GM20431 (cell line): Measurements from ENCODE around the gene YIF1A.
"Not testable (repeated sequence)": the region's sequence is repeated elsewhere in the genome, so short reads cannot be mapped to it uniquely, and the experiment has no call there.

Source experiments
- in situ Hi-C: fragments of 300-500 bp; cut with MseI, MboI; formaldehyde crosslinking; loops from one replicate; pipeline ENCODE4 v1.15.0; 2020; ENCODE audit warnings: low sequenced_read_pairs; ENCODE audit not compliant: unreplicated experiment

YIF1A gene

DNA sequence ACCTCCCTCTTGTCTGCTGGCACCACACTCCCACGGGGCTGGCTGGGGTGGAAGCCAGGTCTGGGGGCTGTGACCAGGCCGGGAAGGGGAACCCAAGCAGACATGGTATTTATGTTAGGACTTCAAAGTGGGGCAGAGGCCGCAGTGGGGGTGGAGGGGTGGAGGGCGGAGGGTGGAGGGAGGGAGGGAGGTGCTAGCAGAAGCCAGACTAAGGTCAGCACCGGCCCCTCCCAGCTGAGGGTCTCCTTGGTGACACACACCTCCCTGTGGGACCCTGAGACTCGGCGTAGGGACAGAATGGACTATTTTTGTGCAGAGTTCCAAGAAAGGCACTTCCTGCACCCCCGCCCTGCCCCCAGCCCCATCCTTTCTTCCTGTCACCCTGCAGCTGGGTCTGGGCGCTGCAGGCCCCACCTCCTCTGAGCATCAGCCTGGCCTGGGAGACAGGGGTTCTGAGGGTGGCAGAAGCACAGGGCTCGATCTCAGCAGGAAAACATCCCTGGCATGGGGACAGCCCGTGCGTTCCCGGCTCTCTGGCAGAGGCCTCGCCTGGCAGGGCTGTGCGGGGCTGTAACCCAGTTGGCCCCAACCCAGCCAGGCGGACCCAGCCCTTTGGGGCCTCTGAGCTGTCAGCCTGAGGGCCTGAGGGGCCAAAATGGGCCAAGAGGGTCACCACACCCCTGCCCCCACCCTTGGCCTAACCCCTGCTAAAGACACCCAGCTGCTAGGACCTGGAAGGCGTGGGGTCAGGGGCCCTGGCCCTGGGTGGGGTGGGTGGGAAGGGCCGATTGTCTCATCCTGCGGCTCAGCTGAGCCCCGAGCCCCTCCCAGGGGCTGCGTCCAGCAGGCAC is 37.5 kb upstream of the YIF1A start:
- in situ Hi-C loops: no loop called here

- in situ Hi-C loops: no loop called here
Measured at GRCh38 chr11:66325263-66325671, 36.3 kb upstream of the YIF1A start.

DNA sequence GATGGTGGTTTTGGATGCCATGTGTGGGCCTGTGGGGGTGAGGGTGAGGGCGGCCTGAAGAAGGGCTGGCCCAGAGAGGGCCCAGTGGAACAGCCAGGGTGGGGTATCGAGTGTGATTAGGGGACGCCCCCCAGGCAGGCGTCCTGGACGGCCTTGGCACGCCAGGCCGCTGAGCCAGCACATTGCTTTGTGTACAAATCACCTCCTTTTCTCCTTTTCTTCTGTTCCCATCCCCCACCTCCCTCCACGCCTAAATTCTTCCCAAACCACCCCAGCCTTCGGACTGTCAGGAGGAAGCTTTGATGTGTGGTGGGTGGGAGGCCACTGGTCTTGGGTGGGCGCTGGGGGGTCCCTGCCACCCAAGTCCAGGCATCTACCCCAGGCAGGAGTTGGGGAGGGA is 35.7 kb upstream of the YIF1A start:
- in situ Hi-C loops: no loop called here

DNA sequence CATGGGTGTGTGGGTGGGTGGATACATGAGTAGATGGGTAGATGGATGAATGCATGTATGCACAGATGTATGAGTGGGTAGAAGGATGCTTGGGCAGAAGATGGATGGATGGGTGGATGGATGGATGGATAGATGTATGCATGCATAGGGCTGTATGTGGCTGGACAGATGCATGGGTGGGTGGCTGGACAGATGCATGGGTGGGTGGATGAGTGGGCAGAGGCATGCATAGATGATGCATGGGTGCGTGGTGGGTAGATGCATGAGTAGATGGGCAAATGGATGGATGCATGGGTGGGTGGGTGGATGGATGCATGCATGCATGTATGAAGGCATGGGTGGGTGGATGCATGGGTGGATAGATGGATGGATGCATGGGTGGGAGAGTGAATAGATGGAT is 34.7 kb upstream of the YIF1A start:
- in situ Hi-C loops: no loop called here

DNA sequence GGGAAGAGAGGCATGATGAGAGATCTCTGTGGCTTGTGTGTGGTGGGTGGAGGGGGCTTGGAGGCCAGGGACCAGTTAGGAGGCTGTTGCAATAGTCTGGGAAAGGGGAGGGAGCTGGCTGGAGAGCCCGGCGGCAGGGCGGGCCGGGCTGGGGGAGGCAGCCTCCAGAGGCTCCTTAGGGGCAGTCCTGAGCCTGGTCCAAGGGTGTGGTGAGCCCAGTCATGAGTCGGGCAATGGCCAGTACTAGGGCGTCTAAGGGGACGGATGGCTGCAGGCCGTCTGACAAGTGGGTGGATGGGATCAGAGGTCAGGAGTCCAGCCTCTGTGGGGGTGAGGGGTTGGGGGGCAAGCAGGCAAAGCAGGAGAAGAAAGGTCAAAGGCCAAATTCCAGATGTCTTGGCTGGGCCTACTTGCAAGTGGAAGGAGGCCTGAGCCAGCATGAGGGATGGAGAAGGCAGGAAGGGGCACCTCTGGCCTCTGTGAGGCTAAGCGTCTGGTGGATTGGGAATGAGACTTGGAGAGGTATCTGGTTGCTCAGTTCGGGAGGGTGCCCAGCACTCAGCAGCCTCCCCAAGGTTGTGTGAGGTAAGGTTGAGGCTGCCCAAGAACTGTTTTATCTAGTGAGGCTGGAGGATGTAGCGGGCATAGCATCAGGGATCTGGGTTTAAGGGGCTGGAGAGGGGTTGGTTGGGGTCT is 33.9 kb upstream of the YIF1A start:
- in situ Hi-C loops: no loop called here

DNA sequence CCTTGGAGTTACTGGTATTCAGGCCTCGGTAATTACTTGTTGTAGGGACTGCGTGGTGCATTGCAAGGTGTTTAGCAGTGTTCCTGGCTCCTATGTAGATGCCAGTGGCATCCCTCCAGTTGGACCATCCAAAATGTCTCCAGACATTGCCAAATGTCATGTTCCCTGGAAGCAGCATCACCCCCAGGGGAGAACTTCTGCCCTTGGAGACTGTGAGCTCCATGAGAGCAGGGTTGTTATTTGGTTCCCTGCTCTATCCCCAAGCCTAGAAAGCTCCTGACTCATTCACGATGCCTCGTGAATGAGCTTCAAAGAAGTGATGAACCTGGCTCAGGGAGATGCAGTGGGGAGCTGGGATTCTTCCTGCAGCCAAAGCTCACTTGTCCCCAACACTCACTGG is 32.7 kb upstream of the YIF1A start:
- in situ Hi-C loops: no loop called here

DNA sequence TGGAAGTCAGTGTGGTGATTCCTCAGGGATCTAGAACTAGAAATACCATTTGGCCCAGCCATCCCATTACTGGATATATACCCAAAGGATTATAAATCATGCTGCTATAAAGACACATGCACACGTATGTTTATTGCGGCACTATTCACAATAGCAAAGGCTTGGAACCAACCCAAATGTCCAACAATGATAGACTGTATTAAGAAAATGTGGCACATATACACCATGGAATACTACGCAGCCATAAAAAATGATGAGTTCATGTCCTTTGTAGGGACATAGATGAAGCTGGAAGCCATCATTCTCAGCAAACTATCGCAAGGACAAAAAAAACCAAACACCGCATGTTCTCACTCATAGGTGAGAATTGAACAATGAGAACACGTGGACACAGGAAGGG is 31.8 kb upstream of the YIF1A start:
- in situ Hi-C loops: not testable (repeated sequence)

DNA sequence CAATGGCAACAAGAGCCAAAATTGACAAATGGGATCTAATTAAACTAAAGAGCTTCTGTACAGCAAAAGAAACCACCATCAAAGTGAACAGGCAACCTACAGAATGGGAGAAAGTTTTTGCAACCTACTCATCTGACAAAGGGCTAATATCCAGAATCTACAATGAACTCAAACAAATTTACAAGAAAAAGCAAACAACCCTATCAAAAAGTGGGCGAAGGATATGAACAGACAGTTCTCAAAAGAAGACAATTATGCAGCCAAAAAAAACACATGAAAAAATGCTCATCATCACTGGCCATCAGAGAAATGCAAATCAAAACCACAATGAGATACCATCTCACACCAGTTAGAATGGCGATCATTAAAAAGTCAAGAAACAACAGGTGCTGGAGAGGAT is 31.3 kb upstream of the YIF1A start:
- in situ Hi-C loops: not testable (repeated sequence)

DNA sequence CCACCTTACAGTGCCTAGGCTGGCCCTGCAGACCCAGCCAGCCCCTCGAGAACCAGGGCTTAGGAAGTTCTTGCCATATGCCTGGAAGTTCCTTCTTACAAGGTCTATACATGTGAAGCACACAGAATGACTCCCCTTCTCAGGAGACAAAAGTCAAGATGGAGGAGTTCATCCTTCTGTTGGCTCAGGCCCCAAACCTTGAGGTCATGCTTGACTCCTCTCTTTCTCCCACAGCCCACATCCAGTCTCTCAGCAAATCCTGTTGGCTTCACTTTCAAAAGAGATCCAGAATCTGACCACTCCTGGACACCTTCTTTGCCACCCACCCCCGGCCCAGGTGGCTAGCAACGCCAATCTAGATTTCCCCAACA is 29.6 kb upstream of the YIF1A start:
- in situ Hi-C loops: no loop called here

DNA sequence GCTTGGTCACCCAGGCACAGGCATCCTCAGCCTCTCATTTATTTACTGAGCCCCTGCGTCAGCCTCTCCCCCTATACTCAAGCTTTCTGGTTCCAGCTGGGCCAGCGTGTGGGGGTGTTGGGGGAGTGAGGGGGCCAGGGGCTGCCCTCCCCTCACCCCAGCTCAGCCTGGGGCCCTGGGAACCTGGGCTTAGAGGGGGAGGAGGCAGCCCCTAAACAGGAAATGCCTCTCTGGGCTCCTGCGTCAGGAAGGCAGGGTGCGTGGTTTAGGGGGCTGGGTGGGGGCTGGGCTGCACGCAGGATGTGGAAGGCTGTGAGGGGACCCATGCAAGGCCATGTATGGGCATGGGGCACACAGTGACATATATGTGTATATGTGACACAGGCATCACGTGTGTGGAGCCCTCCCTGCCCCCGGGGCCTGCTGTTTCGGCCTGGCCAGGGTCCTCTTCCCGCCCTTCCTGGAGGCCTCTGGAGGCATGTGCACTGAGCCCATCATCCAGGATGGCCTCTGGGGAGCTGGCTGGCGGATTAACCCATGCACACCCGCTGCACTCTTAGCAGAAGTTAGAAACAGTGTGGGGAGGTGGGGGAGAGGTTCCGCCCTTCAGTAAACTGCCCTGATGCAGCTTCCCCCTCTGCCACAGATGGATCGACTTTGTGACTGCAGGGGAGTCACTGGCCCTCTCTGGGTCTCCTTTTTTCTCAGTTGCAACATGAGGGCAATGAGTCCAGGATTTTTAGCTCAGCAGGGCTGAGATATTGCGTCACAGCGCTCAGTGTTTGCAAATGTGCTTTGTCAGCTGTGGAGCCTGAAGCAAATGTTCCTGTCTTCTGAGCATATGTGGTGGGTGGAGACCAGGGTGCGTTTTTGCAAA is 29.0 kb upstream of the YIF1A start:
- in situ Hi-C loops: no loop called here

DNA sequence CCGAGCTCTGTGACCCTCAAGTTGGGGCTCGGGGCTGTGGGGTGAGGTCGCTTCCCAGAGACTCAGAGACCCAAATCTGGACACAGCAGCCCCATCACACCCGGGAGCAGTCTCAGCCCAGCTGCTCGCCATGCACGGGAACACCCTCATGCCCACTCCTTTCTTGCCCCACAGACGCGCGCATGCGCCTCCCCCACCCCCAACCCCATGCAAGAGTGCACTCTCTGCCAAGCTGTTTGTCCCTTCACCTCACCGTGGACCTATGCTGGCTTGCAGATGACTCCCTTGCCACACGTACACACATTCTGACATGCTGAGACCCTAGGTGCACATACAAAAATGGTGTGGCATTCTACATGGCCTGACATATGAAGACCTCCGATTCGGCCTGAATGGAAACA is 28.4 kb upstream of the YIF1A start:
- in situ Hi-C loops: no loop called here

GRCh38 chr11:66316849-66317251 is 27.9 kb upstream of the YIF1A start, which contains the start of gene CD248:
TSS of gene CD248 (minus strand) at chr11:66317044. CDS start at chr11:66317027, 17 bp downstream.
- in situ Hi-C loops: no loop called here

GRCh38 chr11:66315921-66316811 is 27.2 kb upstream of the YIF1A start:
- in situ Hi-C loops: no loop called here

- in situ Hi-C loops: no loop called here
Measured at GRCh38 chr11:66315498-66315885, 26.5 kb upstream of the YIF1A start.

GRCh38 chr11:66314561-66315497 is 25.9 kb upstream of the YIF1A start:
- in situ Hi-C loops: no loop called here

DNA sequence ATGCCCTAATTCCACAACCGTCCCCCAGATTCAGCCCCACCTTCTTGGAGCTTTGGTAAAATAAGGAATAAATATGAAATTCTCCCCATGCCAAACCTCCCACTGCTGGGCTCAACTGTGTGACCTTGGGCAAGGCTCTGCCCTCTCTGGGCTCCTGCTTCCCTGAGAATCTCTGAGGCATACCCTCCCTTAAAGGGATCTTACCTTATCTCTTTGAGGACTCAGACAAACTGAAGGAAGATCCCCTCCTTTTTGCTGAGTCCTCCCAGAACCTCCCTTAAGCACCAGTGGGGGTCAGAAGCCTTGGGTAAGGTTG is 25.2 kb upstream of the YIF1A start:
- in situ Hi-C loops: no loop called here

- in situ Hi-C loops: no loop called here
Measured at GRCh38 chr11:66313321-66314185, 24.6 kb upstream of the YIF1A start.
